B cell (primary cell): ENCODE results near the gene ESPNL. TPM values are rescaled to one million over a fixed set of nuclear protein-coding genes. Genes with fewer than 3 reads are reported as not detected.

Experiments used
- ATAC-seq: fragments of 200-7000 bp; cut with Tn5 transposase; one replicate; pipeline ENCODE4 v1.10.0; 2021; ENCODE audit warnings: low read depth, mild to moderate bottlenecking, moderate number of reproducible peaks, moderate library complexity
- CTCF ChIA-PET: fragments of 350-600 bp; sonication (Branson Sonifier 250); formaldehyde crosslinking; loops from one replicate; lab custom pipeline; 2021; ENCODE audit warnings: antibody characterized with exemption, inconsistent platforms; lab: Charles Lee
- POLR2A ChIA-PET: fragments of 350-600 bp; sonication (Branson Sonifier 250); formaldehyde crosslinking; loops from one replicate; lab custom pipeline; 2021; ENCODE audit warnings: antibody characterized with exemption; lab: Charles Lee
- DNase-seq: peaks from one replicate; pipeline ENCODE4 v3.0.0; 2013
- H2AFZ ChIP-seq: 2 replicates; pipeline ENCODE4 v1.6.1; 2012; ENCODE audit warnings: mild to moderate bottlenecking, low read depth, low read length; ENCODE audit not compliant: insufficient read depth, poor library complexity, severe bottlenecking
- H3K27ac ChIP-seq, 2 donors: 1 replicate in 1 of 2; 2 replicates in 1 of 2; pipeline ENCODE4 v1.5.1; 2012 to 2013; ENCODE audit warnings: low read length in 2 of 2, mild to moderate bottlenecking in 2 of 2, moderate library complexity in 1 of 2
- H3K27me3 ChIP-seq, 4 experiments: fragments of 200-600 bp in 1 of 4; sonication (generic) in 1 of 4; replicated peaks in 1 of 4; 1 replicate in 2 of 4; 2 replicates in 2 of 4; pipeline versions ENCODE4 v1.6.1 to v1.7.0; 2013 to 2016; ENCODE audit warnings: low read length in 3 of 4, mild to moderate bottlenecking in 2 of 4, mixed read lengths in 1 of 4, moderate library complexity in 1 of 4; ENCODE audit not compliant: insufficient read depth in 4 of 4, control insufficient read depth in 3 of 4; ENCODE audit errors: control extremely low read depth in 1 of 4
- H3K36me3 ChIP-seq, 2 experiments: replicated peaks in 1 of 2; 1 replicate in 1 of 2; 2 replicates in 1 of 2; pipeline versions ENCODE4 v1.6.1 to v1.7.1; 2013; ENCODE audit warnings: low read length in 1 of 2; ENCODE audit not compliant: insufficient read depth in 2 of 2, control insufficient read depth in 1 of 2; ENCODE audit errors: control extremely low read depth in 1 of 2, extremely low read depth in 1 of 2
- H3K4me1 ChIP-seq, 2 donors: fragments of 200-600 bp in 1 of 2; sonication (generic) in 1 of 2; 1 replicate in 1 of 2; 2 replicates in 1 of 2; pipeline versions ENCODE4 v1.5.1 to v1.6.1; 2013 to 2017; ENCODE audit warnings: low read length in 2 of 2; ENCODE audit not compliant: control insufficient read depth in 2 of 2, insufficient read depth in 2 of 2
- H3K4me2 ChIP-seq: replicated peaks from 2 replicates; pipeline ENCODE3; 2012; ENCODE audit warnings: mild to moderate bottlenecking, low read depth, low read length; ENCODE audit not compliant: poor library complexity, severe bottlenecking
- H3K4me3 ChIP-seq, 5 experiments: fragments of 200-600 bp in 1 of 5; sonication (generic) in 1 of 5; 1 replicate in 3 of 5; 2 replicates in 2 of 5; pipeline versions ENCODE4 v1.5.1 to v1.7.0; 2011 to 2016; ENCODE audit warnings: low read length in 4 of 5, mild to moderate bottlenecking in 4 of 5, low read depth in 2 of 5, control low read depth in 1 of 5, moderate library complexity in 1 of 5; ENCODE audit not compliant: insufficient read depth in 1 of 5; ENCODE audit errors: control extremely low read depth in 1 of 5, extremely low read depth in 1 of 5
- H3K79me2 ChIP-seq: fragments of 200-600 bp; sonication (generic); one replicate; pipeline ENCODE4 v1.6.0; 2016; ENCODE audit warnings: low read length; ENCODE audit not compliant: control insufficient read depth, insufficient read depth
- H3K9ac ChIP-seq: fragments of 200-600 bp; sonication (generic); 2 replicates; pipeline ENCODE4 v1.6.1; 2017; ENCODE audit warnings: mild to moderate bottlenecking, low read length, moderate library complexity
- H3K9me3 ChIP-seq, 3 donors: one replicate each; pipeline versions ENCODE4 v1.6.1 to v1.7.1; 2013; ENCODE audit warnings: low read length in 2 of 3; ENCODE audit not compliant: control insufficient read depth in 2 of 3, insufficient read depth in 1 of 3; ENCODE audit errors: control extremely low read depth in 1 of 3
- H4K20me1 ChIP-seq: 2 replicates; pipeline ENCODE4 v1.6.0; 2012; ENCODE audit warnings: mild to moderate bottlenecking, low read length; ENCODE audit not compliant: insufficient read depth, control insufficient read depth, poor library complexity, severe bottlenecking
- H3K27ac Mint-ChIP-seq: one replicate; pipeline ENCODE4 v1.8.0; 2021; ENCODE audit warnings: mixed read lengths
- H3K27me3 Mint-ChIP-seq: one replicate; pipeline ENCODE4 v1.8.0; 2021; ENCODE audit warnings: mixed read lengths
- H3K4me1 Mint-ChIP-seq: one replicate; pipeline ENCODE4 v1.8.0; 2021; ENCODE audit warnings: mixed read lengths
- H3K4me3 Mint-ChIP-seq: one replicate; pipeline ENCODE4 v1.8.0; 2021; ENCODE audit warnings: mixed read lengths
- H3K9me3 Mint-ChIP-seq: one replicate; pipeline ENCODE4 v1.8.0; 2022; ENCODE audit warnings: mixed read lengths; ENCODE audit not compliant: insufficient read depth
- CTCF ChIP-seq: fragments of 200-600 bp; IDR thresholded peaks from one replicate; pipeline ENCODE4 v1.8.0; 2022; ENCODE audit warnings: antibody characterized with exemption, mild to moderate bottlenecking
- EZH2 ChIP-seq: IDR thresholded peaks from 2 replicates; pipeline ENCODE4 v1.6.1; 2012; ENCODE audit warnings: borderline replicate concordance, low read depth, mild to moderate bottlenecking, moderate library complexity, low read length; ENCODE audit not compliant: insufficient read depth, poor library complexity, severe bottlenecking
- WGBS: methylation state at CpG from one replicate; pipeline ENCODE4 v1.1.5; 2013; ENCODE audit warnings: missing lambda C conversion rate; ENCODE audit not compliant: insufficient coverage; 5-methylcytosine and 5-hydroxymethylcytosine counted together
- intact Hi-C: fragments of 100-400 bp; cut with micrococcal nuclease; formaldehyde crosslinking; loops from one replicate; pipeline ENCODE4 v1.10.0; 2022
- polyA minus RNA-seq: library from RNA; depleted of rRNA, polyadenylated mRNA; stranded (reverse); fragments of >200 nt; gene quantifications from 2 replicates; pipeline ENCODE4 v1.2.3, GENCODE V29; 2012
- polyA plus RNA-seq: library from polyadenylated mRNA; depleted of rRNA; stranded (reverse); fragments of >200 nt; gene quantifications from 2 replicates; pipeline ENCODE4 v1.2.3, GENCODE V29; 2012
- total RNA-seq, 2 donors: library from RNA; stranded (reverse); fragments of 120-200 nt in 1 of 2; gene quantifications; 1 replicate in 1 of 2; 2 replicates in 1 of 2; pipeline versions ENCODE4 v1.2.3 to v1.2.4, GENCODE V29; 2013 to 2022

ESPNL gene
- total RNA-seq (1.6 and 2.2 TPM in 2 replicates), polyA plus RNA-seq (1.7 and 2.5 TPM in 2 replicates), polyA minus RNA-seq (1.5 and 2.1 TPM in 2 replicates)
- 0.82 TPM for total RNA-seq (2013)

GRCh38 chr2:238100049-238100820 lies at the start of gene ESPNL:
ESPNL (plus strand) TSS chr2:238100340; CDS start chr2:238100420, 80 bp downstream.
- ATAC-seq (no peak), DNase-seq (no peak)
- no peaks in the 10 kb centered on the region for H3K27me3 Mint-ChIP-seq
- 85% methylated on average over 33 of the region's 38 CpGs for WGBS
- H3K9ac ChIP-seq = peak within 1 kb of the TSS; percentile 31
- peak within 1 kb of the TSS in 1 of 5 experiments; percentile 7 for H3K4me3 ChIP-seq
- peak within 1 kb of the TSS; percentile 84 for H3K4me3 Mint-ChIP-seq
- H3K27me3 ChIP-seq = no peaks in the 10 kb centered on the region
- no peaks in the 10 kb centered on the region for H4K20me1 ChIP-seq
- ChIA-PET CTCF (interaction anchor here (0.6 to 1.2 kb wide), 3 partner anchors 9 to 625 kb away, joined by 3 to 5 read pairs (median 4); no protein-coding TSS in a partner anchor), POLR2A (interaction anchor here (0.6 to 1.1 kb wide), 2 partner anchors 8 to 209 kb away, joined by 3 read pairs; no protein-coding TSS in a partner anchor)
- peaks cover 18% of the 10 kb centered on the region for H3K4me1 Mint-ChIP-seq
- TF ChIP-seq CTCF = no peak
- TF ChIP-seq EZH2 = no peak
- intact Hi-C loops = no loop called here
- no peaks in the 10 kb centered on the region for H3K79me2 ChIP-seq
- peak within 1 kb of the TSS; percentile 88 for H3K27ac Mint-ChIP-seq
- H3K4me1 ChIP-seq = peaks cover 15 to 22% of the 10 kb centered on the region in 2 donors
- peak within 1 kb of the TSS; percentile 64 for H3K4me2 ChIP-seq
- H3K36me3 ChIP-seq = no peaks in the 10 kb centered on the region
- no peak within 1 kb of the TSS for H3K27ac ChIP-seq
- H2AFZ ChIP-seq = peak within 1 kb of the TSS; percentile 34
- no peaks in the 10 kb centered on the region for H3K9me3 Mint-ChIP-seq
- H3K9me3 ChIP-seq = no peaks in the 10 kb centered on the region
